ENCODE results near the gene GABBR2.

- TF ChIP-seq CTCF (conservative IDR thresholded peaks at IDR 0.05) (no peak), ZFX (IDR thresholded peaks at IDR 0.05) (peak; percentile 23; the same call in 1 of the 2 replicates)
Measured at GRCh38 chr9:98686961-98687855, 21.5 kb downstream of the GABBR2 start.
